Activated CD4-positive, alpha-beta memory T cell treated with anti-CD3 and anti-CD28 coated beads, Interleukin-2, amount 10 ng/mL, durations not matched to agents 7 days and 5 days (primary cell): ENCODE results near the gene ZC3H18. TPM values are rescaled to one million over a fixed set of nuclear protein-coding genes. Genes with fewer than 3 reads are reported as not detected.

ENCODE experiments used
- CTCF ChIA-PET: fragments of 350-600 bp; sonication (Branson Sonifier 250); formaldehyde crosslinking; loops from one replicate; lab custom pipeline; 2021; ENCODE audit warnings: antibody characterized with exemption, inconsistent platforms; lab: Charles Lee
- POLR2A ChIA-PET: fragments of 350-600 bp; sonication (Branson Sonifier 250); formaldehyde crosslinking; loops from one replicate; lab custom pipeline; 2021; ENCODE audit warnings: antibody characterized with exemption; lab: Charles Lee
- DNase-seq: peaks from one replicate; pipeline ENCODE4 v3.0.0-alpha.2; 2020
- H3K27ac Mint-ChIP-seq: one replicate; pipeline ENCODE4 v1.8.0; 2021; ENCODE audit warnings: mild to moderate bottlenecking, mixed read lengths
- H3K27me3 Mint-ChIP-seq: one replicate; pipeline ENCODE4 v1.8.0; 2021; ENCODE audit warnings: mixed read lengths
- H3K36me3 Mint-ChIP-seq: one replicate; pipeline ENCODE4 v1.8.0; 2021; ENCODE audit warnings: low read depth, mixed read lengths
- H3K4me1 Mint-ChIP-seq: one replicate; pipeline ENCODE4 v1.8.0; 2021; ENCODE audit warnings: mixed read lengths
- H3K4me3 Mint-ChIP-seq: one replicate; pipeline ENCODE4 v1.8.0; 2021; ENCODE audit warnings: mild to moderate bottlenecking, mixed read lengths
- H3K9me3 Mint-ChIP-seq: one replicate; pipeline ENCODE4 v1.8.0; 2021; ENCODE audit warnings: mixed read lengths
- total RNA-seq, 2 experiments: library from RNA; stranded (reverse); gene quantifications; one replicate each; pipeline ENCODE4 v1.2.3, GENCODE V29; 2021

ZC3H18 gene
- total RNA-seq, 2 experiments from 2014 or later = 75.9 to 78.6 TPM

DNA sequence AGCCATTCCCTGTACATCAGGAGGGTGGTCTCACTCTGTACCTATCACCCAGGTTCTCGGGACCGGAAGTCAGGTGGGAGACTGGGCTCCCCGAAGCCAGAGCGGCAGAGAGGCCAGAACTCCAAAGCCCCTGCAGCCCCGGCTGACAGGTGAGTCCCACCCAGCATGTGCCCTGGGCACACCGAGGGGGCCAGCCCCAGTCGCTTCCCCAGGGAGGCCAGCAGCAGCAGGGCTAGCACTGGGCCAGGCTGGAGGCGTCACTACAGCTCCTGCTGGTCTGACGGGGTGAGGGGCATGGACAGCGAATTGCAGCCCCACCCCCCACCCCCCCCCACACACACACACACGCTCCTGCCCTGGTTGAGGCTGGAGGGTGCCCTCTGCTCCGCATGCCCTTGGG, 60.2 kb downstream of the ZC3H18 start:
- no peaks in the 10 kb centered on the region for H3K9me3 Mint-ChIP-seq
- no peak overlapping the region for H3K27ac Mint-ChIP-seq
- DNase-seq = no peak
- peaks cover 41% of the 10 kb centered on the region for H3K36me3 Mint-ChIP-seq
- ChIA-PET POLR2A (interaction anchor here (1.3 to 1.5 kb wide), 2 partner anchors 10 to 41 kb away, joined by 3 to 4 read pairs; no protein-coding TSS in a partner anchor), CTCF (no interaction called here)
- H3K4me1 Mint-ChIP-seq = peaks cover 23% of the 10 kb centered on the region
- no peak overlapping the region for H3K4me3 Mint-ChIP-seq
- no peaks in the 10 kb centered on the region for H3K27me3 Mint-ChIP-seq

DNA sequence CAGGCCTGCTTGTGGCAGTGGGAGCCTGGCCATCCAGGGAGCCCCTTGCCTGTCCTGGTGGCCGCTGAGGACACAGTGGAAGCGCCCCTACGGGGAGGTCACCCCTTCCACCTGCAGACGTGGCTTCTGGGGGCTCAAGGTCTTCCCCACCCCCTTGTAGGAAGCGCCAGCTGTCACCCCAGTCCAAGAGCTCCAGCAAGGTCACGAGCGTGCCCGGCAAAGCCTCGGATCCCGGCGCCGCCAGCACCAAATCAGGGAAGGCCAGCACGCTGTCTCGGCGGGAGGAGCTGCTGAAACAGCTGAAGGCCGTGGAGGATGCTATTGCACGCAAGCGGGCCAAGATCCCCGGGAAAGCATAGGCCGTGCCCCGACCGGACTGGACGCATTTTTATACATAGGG, 60.7 kb downstream of the ZC3H18 start:
- H3K9me3 Mint-ChIP-seq = no peaks in the 10 kb centered on the region
- H3K36me3 Mint-ChIP-seq = peaks cover 40% of the 10 kb centered on the region
- no peak overlapping the region for H3K27ac Mint-ChIP-seq
- POLR2A ChIA-PET = no interaction called here
- CTCF ChIA-PET = no interaction called here
- peaks cover 1% of the 10 kb centered on the region for H3K27me3 Mint-ChIP-seq
- no peak for DNase-seq
- H3K4me3 Mint-ChIP-seq = no peak overlapping the region
- peaks cover 25% of the 10 kb centered on the region for H3K4me1 Mint-ChIP-seq

DNA sequence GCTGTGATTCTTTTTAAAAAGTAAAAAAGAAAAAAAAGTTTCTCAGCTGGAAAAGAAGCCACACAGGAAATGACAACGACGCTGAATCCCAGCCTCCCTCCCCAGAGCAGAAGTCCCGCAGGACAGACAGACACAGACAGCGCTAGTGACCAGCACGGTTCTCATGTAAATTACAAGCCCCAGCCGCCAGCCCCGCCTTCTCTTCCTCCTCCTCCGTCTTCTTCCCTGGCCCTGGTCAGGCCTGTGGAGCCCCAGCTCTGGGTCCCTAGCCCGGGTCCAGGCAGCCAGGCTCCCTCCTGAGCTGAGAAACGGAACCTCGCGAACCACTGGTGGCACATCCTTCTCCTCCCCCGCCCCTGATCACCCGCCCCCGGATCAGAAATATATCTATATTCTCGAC, 61.2 kb downstream of the ZC3H18 start:
- ChIA-PET POLR2A (interaction anchor here (0.6 kb wide), 1 partner anchor 11 kb away, joined by 4 read pairs; no protein-coding TSS in a partner anchor), CTCF (no interaction called here)
- H3K27me3 Mint-ChIP-seq = peaks cover 5% of the 10 kb centered on the region
- peaks cover 29% of the 10 kb centered on the region for H3K4me1 Mint-ChIP-seq
- H3K36me3 Mint-ChIP-seq = peaks cover 37% of the 10 kb centered on the region
- H3K9me3 Mint-ChIP-seq = no peaks in the 10 kb centered on the region
- no peak overlapping the region for H3K4me3 Mint-ChIP-seq
- no peak for DNase-seq
- H3K27ac Mint-ChIP-seq = no peak overlapping the region

DNA sequence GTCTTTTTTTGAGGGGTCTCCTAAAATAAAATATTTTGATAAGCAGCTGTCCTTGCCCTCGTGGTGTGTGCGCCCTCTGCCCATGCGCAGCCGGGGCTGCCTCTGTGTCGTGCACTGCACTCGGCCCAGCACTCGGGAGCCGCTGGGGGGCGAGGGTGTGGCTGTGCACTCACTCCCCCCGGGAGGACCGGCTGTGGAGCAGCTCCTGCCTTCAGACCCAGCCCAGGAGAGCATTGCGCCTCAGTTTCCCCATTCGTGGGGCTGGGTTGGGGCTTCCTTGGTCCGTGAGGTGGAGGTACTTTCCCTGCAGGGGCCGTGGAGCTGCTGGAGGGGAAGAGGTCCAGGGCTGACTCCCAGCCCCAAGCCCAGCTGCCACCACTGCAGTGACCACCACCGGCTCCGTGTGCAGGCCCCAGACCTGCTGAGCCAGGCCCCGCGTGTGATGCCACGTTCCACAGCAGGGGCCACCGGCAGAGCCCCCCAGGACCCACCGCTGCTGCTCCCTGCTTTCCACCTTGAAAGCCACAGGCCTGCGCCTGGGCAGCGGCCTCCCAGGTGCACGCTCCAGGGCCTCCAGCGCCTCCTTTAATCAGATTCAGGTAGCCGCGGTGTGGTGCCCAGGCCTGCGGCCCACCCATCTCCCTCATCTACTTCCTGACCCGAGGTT, 61.9 kb downstream of the ZC3H18 start:
- no peaks in the 10 kb centered on the region for H3K9me3 Mint-ChIP-seq
- peaks cover 31% of the 10 kb centered on the region for H3K36me3 Mint-ChIP-seq
- DNase-seq = no peak
- no peak overlapping the region for H3K4me3 Mint-ChIP-seq
- H3K27ac Mint-ChIP-seq = peak overlapping the region; percentile 31
- peaks cover 32% of the 10 kb centered on the region for H3K4me1 Mint-ChIP-seq
- POLR2A ChIA-PET = interaction anchor here (0.6 kb wide), 1 partner anchor 12 kb away, joined by 4 read pairs; no protein-coding TSS in a partner anchor
- CTCF ChIA-PET = no interaction called here
- H3K27me3 Mint-ChIP-seq = peaks cover 6% of the 10 kb centered on the region

DNA sequence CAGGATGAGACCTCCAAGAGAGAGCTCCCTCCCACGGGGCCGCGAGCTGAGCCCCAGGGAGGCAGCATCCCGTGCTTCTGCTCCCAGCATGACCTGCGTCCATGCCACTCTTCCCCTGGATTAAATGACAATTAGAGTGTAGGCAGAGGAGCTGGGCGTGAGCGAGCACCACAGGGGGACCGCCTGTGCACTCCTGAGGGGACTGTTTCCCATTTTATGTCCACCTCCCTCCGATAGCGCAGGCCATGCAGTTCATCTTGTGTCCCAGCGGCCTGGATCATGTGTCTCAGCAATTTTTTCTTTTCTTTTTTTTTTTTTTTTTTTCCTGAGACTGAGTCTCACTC, 62.4 kb downstream of the ZC3H18 start:
- ChIA-PET CTCF (no interaction called here), POLR2A (interaction anchor here (1.2 to 1.8 kb wide), 4 partner anchors 13 to 69 kb away, joined by 4 to 15 read pairs (median 12); partner anchors contain the start of genes CYBA and ZC3H18)
- no peak for DNase-seq
- H3K36me3 Mint-ChIP-seq = peaks cover 29% of the 10 kb centered on the region
- peak overlapping the region; percentile 21 for H3K4me3 Mint-ChIP-seq
- no peaks in the 10 kb centered on the region for H3K9me3 Mint-ChIP-seq
- peaks cover 36% of the 10 kb centered on the region for H3K4me1 Mint-ChIP-seq
- peaks cover 9% of the 10 kb centered on the region for H3K27me3 Mint-ChIP-seq
- H3K27ac Mint-ChIP-seq = peak overlapping the region; percentile 31

DNA sequence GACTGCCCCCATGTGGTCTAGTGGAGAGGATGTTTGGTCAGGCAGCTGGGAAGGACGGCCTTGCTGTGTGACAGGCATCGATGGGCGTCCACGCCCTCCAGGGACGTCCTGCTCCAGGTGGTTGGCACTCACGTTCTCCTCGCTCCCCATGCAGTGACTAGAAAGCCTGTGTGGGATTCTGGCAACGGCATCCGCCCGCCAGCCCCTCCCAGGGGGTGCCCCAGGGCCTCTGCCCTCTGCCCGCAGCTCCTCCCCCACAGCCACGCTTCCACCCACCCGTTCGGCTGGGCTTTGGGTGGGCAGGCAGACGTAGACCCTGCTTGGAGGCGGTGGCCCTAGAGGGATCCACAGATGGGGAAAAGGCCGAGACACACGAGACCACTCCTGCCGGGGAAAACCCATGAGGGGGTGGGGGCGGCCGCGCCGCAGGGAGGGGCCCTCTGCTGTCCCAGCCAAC, 63.5 kb downstream of the ZC3H18 start:
- POLR2A ChIA-PET = interaction anchor here (0.7 to 1.8 kb wide), 7 partner anchors 14 to 72 kb away, joined by 3 to 15 read pairs (median 4); partner anchors contain the start of genes CYBA, MVD and ZC3H18
- H3K4me3 Mint-ChIP-seq = peak overlapping the region; percentile 76
- CTCF ChIA-PET = interaction anchor here (1.3 kb wide), 1 partner anchor 14 kb away, joined by 3 read pairs; no protein-coding TSS in a partner anchor
- peak overlapping the region; percentile 62 for H3K27ac Mint-ChIP-seq
- H3K27me3 Mint-ChIP-seq = peaks cover 20% of the 10 kb centered on the region
- DNase-seq = peak; percentile 71
- peaks cover 27% of the 10 kb centered on the region for H3K36me3 Mint-ChIP-seq
- H3K9me3 Mint-ChIP-seq = no peaks in the 10 kb centered on the region
- H3K4me1 Mint-ChIP-seq = peaks cover 46% of the 10 kb centered on the region

DNA sequence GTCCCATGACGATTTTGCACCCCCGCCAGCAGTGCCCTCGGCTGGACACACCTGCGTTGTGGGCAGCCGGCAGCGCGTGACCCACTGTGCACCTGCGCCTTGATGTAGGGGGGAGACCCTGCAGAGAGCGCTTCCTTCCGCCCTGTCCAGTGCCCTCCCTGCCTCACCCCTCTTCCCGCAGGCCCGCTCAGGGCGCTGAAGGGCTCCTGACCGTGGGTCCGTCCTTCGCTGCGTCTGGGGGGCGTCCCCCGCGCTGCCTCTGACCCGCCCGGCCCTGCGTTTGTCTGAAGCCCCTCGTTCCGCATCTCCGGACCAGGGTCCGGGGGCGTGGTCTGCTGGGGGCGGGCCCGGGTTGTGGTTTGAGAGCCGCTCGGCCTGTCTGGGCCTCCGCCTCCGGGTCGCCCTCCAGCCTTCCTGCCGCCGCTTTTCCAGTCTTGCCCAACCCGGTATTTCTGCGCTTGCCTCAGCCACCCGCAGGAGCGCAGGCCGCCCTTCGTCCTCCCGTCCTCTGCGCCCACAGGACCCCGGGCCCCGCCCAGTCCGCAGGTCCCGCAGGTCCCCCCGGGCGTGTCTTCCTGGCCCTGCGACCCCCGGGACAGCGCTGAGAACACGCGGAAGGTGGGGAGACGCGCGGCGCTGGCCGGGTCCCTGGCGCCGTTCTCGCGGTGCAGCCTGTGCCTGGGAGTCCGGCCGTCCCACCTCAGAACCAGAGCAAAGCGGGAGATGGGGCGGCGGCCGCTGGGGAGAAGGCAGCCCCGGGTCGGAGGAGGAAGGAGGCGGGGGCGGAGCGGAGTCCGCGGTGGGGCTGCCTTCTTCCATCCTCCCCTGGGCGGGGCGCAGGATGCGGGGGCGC, 64.2 kb downstream of the ZC3H18 start:
- peak overlapping the region; percentile 62 for H3K27ac Mint-ChIP-seq
- ChIA-PET POLR2A (interaction anchor here (1.2 to 1.8 kb wide), 4 partner anchors 15 to 71 kb away, joined by 3 to 15 read pairs (median 12); partner anchors contain the start of gene CYBA), CTCF (interaction anchor here (1.3 kb wide), 1 partner anchor 14 kb away, joined by 3 read pairs; no protein-coding TSS in a partner anchor)

DNA sequence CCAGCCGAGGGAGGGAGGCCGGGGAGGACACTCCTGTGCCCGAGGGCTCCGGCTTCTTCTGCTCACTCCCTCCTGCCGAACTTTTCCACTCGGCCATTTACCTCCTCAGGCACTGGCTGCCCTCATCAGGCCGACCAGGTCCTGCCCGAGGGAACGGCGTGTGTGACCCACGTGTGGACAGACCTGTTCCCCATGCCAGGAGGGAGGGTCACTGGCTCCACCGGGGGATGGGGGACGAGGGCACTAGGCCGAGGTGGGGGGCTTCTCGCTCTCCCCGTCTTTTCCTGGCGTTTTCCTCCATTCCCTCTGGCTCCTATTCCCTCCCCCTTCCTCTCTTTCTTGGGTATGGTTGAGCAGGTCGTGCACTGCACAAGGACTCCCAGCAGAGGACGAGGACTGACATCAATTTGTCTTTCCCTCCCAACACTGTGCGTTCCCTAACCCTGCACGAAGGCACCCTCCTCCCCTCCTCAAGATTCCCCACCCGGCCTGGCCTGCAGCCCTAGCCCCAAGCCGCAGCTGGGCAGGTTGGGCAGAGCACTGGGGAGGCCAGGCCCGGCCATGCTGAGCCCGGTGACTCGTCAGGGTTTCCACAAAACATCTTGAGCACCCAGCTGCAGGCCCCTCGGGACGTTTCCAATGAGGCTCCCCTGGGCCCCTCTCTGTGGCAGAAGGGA, 64.9 kb downstream of the ZC3H18 start:
- H3K27me3 Mint-ChIP-seq = peaks cover 26% of the 10 kb centered on the region
- H3K27ac Mint-ChIP-seq = no peak overlapping the region
- H3K9me3 Mint-ChIP-seq = no peaks in the 10 kb centered on the region
- CTCF ChIA-PET = no interaction called here
- no peak for DNase-seq
- H3K4me1 Mint-ChIP-seq = peaks cover 50% of the 10 kb centered on the region
- H3K36me3 Mint-ChIP-seq = peaks cover 18% of the 10 kb centered on the region
- POLR2A ChIA-PET = interaction anchor here (2.8 kb wide), 1 partner anchor 14 kb away, joined by 19 read pairs; the partner anchor contains the start of gene CYBA
- H3K4me3 Mint-ChIP-seq = peak overlapping the region; percentile 76

More for the DNA sequence above, 64.2 kb downstream of the ZC3H18 start:
- peaks cover 48% of the 10 kb centered on the region for H3K4me1 Mint-ChIP-seq
- H3K36me3 Mint-ChIP-seq = peaks cover 23% of the 10 kb centered on the region
- DNase-seq = peak; percentile 81
- H3K4me3 Mint-ChIP-seq = peak overlapping the region; percentile 76
- H3K9me3 Mint-ChIP-seq = no peaks in the 10 kb centered on the region
- peaks cover 22% of the 10 kb centered on the region for H3K27me3 Mint-ChIP-seq

DNA sequence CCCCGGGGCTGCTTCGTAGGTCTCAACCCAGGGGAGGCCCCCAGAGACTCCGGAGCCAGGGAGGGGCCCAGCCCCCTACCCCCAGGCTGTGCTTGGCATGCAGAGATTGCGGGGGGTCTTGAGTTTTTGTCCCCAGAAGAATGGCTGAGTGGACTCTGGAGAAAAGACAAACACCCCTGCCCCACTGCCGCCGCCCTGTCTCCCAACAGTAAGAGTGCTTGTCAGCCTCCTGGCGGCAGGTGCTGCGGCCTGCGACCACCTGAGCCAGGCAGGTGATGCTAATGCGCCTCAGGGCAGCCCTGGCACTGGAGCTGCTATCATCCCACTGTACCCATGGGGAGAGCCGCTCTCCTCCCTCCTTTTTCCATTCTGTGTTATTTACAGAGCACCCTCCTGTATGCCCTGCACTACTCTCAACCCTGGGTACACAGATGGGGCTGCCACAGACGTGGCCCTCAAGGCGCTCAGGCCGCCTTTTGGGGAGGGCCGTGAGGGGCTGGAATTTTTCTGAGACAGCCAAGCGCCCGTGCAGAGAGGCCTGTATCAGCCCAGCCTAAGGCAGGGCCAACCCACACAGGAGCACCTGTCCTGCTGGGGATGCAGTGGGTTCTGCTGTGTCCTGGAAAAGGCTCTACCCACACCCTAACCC, 65.6 kb downstream of the ZC3H18 start:
- Mint-ChIP-seq H3K27ac (no peak overlapping the region), H3K4me1 (peaks cover 53% of the 10 kb centered on the region), H3K27me3 (peaks cover 32% of the 10 kb centered on the region), H3K9me3 (no peaks in the 10 kb centered on the region), H3K4me3 (peak overlapping the region; percentile 41), H3K36me3 (peaks cover 16% of the 10 kb centered on the region)
- ChIA-PET CTCF (interaction anchor here (0.6 kb wide), 1 partner anchor 31 kb away, joined by 3 read pairs; no protein-coding TSS in a partner anchor), POLR2A (interaction anchor here (1.9 to 2.8 kb wide), 2 partner anchors 14 to 16 kb away, joined by 19 to 21 read pairs; partner anchors contain the start of gene CYBA)
- DNase-seq = no peak

DNA sequence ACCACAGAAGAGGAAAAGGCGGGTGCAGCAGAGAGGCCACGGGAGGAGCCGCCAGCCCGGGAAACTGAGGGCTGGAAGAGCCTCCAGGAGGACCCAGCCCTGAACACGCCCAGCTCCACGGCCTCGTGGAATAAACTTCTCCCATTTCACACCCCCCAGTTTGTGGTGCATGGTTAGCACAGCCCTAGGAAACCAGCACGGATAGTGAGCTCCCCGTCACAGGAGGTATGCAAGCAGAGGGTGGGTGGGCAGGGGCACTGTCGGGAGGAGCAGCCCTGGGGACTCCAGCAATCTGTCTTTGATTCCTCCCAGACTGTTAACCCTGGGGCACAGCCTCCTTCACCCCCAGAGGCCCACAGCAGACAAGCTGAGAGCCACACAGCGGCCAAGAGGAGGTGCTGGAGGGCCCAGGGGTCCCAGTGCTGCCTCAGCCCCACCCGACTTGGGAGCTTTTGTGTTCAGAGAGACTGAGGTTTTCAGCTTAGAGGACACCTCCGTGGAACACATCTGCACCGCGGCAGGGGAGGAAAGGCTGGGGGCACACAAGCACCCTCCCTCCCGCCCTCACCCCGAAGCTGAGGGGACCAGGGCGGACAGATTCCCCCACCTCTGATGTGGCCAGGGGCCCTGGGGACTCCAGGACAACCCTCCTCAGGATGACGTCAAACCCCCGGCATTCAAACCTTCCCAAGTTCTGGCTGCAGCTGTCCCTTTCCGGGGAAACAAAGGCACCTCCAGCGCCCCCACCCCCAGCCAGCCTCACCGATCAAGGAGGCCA, 66.5 kb downstream of the ZC3H18 start:
- no peak for DNase-seq
- H3K4me1 Mint-ChIP-seq = peaks cover 52% of the 10 kb centered on the region
- no peaks in the 10 kb centered on the region for H3K9me3 Mint-ChIP-seq
- H3K27me3 Mint-ChIP-seq = peaks cover 35% of the 10 kb centered on the region
- H3K4me3 Mint-ChIP-seq = no peak overlapping the region
- ChIA-PET CTCF (interaction anchor here (1.0 to 1.1 kb wide), 3 partner anchors 10 to 57 kb away, joined by 3 to 4 read pairs (median 3); no protein-coding TSS in a partner anchor), POLR2A (interaction anchor here (0.8 to 2.8 kb wide), 8 partner anchors 13 to 145 kb away, joined by 3 to 21 read pairs (median 4); partner anchors contain the start of genes CYBA and SNAI3)
- H3K27ac Mint-ChIP-seq = no peak overlapping the region
- H3K36me3 Mint-ChIP-seq = peaks cover 10% of the 10 kb centered on the region
